Spleen (tissue), 11 donors: ENCODE data around the gene GLI2. TPM values are rescaled to one million over a fixed set of nuclear protein-coding genes. Genes with fewer than 3 reads are reported as not detected.

Source experiments
- DNase-seq: peaks from one replicate; pipeline ENCODE4 v3.0.0-alpha.2; 2020
- H3K27ac ChIP-seq, 8 donors: fragments of 200-600 bp; sonication (generic) in 7 of 8; 1 replicate in 4 of 8; 2 replicates in 4 of 8; pipeline versions ENCODE4 v1.5.0 to v1.8.0; 2016 to 2021; ENCODE audit warnings: inconsistent platforms in 4 of 8, mild to moderate bottlenecking in 4 of 8, moderate library complexity in 1 of 8
- H3K27me3 ChIP-seq, 7 donors: fragments of 200-600 bp; sonication (generic) in 6 of 7; replicated peaks in 1 of 7; 1 replicate in 4 of 7; 2 replicates in 3 of 7; pipeline versions ENCODE4 v1.5.0 to v1.8.0; 2016 to 2021; ENCODE audit warnings: inconsistent platforms in 3 of 7, mild to moderate bottlenecking in 1 of 7
- H3K36me3 ChIP-seq, 6 donors: fragments of 200-600 bp; sonication (generic) in 5 of 6; 1 replicate in 4 of 6; 2 replicates in 2 of 6; pipeline versions ENCODE4 v1.5.0 to v1.8.0; 2016 to 2021; ENCODE audit warnings: inconsistent platforms in 2 of 6
- H3K4me1 ChIP-seq, 6 donors: fragments of 200-600 bp; sonication (generic) in 5 of 6; 1 replicate in 3 of 6; 2 replicates in 3 of 6; pipeline versions ENCODE4 v1.5.0 to v1.8.0; 2016 to 2021; ENCODE audit warnings: inconsistent platforms in 3 of 6
- H3K4me3 ChIP-seq, 8 donors: fragments of 200-600 bp; sonication (generic) in 7 of 8; 1 replicate in 4 of 8; 2 replicates in 4 of 8; pipeline versions ENCODE4 v1.5.0 to v1.8.0; 2016 to 2021; ENCODE audit warnings: inconsistent platforms in 4 of 8, mild to moderate bottlenecking in 4 of 8, moderate library complexity in 2 of 8
- H3K9me3 ChIP-seq, 8 donors: fragments of 200-600 bp; sonication (generic) in 7 of 8; 1 replicate in 4 of 8; 2 replicates in 4 of 8; pipeline versions ENCODE4 v1.5.0 to v1.8.0; 2016 to 2021; ENCODE audit warnings: inconsistent platforms in 4 of 8
- POLR2A ChIP-seq, 3 donors: fragments of 450-650 bp; IDR thresholded peaks; one replicate each; pipeline ENCODE4 v1.5.1; 2017; ENCODE audit warnings: antibody characterized with exemption in 3 of 3, mild to moderate bottlenecking in 1 of 3
- POLR2AphosphoS5 ChIP-seq, 3 donors: sonication (generic); formaldehyde crosslinking; IDR thresholded peaks; one replicate each; pipeline ENCODE4 v1.5.1; 2017; ENCODE audit warnings: antibody characterized with exemption in 3 of 3
- WGBS, 5 donors: extraction: QIAGEN DNeasy Blood & Tissue Kit in 3 of 5; methylation state at CpG; one replicate each; pipeline versions ENCODE4 v1.1.5 to v1.1.7; 2013 to 2018; 5-methylcytosine and 5-hydroxymethylcytosine counted together
- intact Hi-C: fragments of 100-400 bp; cut with DNase I; formaldehyde crosslinking; loops from one replicate; pipeline ENCODE4 v1.15.0; 2023; ENCODE audit warnings: low total_unique reads
- polyA plus RNA-seq, 3 donors: library from polyadenylated mRNA; stranded (reverse); fragments of 200-250 nt; gene quantifications; one replicate each; pipeline ENCODE4 v1.2.1, GENCODE V29; 2013
- total RNA-seq, 7 donors: library from RNA; depleted of rRNA in 3 of 7; stranded (reverse); fragments of >200 nt in 3 of 7; fragmentation: NEBNext Ultra II Directional in 4 of 7; extraction: Animal tissue kit (Norgen Biotek cat#: 25700) in 4 of 7; gene quantifications; one replicate each; pipeline versions ENCODE4 v1.1.0 to v1.2.1, GENCODE V29; 2016 to 2021
- TF ChIP-seq, protein P1 (sequence below), 11 experiments: fragments of 200-600 bp in 7 of 11; fragments of 450-650 bp in 4 of 11; sonication (generic) in 4 of 11; IDR thresholded peaks in 8 of 11; conservative IDR thresholded peaks in 3 of 11; 1 replicate in 7 of 11; 2 replicates in 4 of 11; pipeline versions ENCODE4 v1.4.0 to v1.8.0; 2016 to 2021; ENCODE audit warnings: antibody characterized with exemption in 11 of 11, inconsistent platforms in 4 of 11, mild to moderate bottlenecking in 1 of 11
- donor health status: healthy with polysubstance abuse.
- donor health status: DM: no; HTN: no; CAD: no; lungs with moderate emphysema.
- donor health status: DM: no; HTN: no; CAD: no.
- donor health status: Bipolar disorder and iron deficiency.
- donor health status: healthy.
- donor health status: DM: no; HTN: no; CAD: no.
- donor health status: DM: yes; HTN: yes; CAD: no.

Gene GLI2
- total and polyA plus RNA-seq, 10 donors, result 0.22 to 10.6 (median 1.4) TPM

DNA sequence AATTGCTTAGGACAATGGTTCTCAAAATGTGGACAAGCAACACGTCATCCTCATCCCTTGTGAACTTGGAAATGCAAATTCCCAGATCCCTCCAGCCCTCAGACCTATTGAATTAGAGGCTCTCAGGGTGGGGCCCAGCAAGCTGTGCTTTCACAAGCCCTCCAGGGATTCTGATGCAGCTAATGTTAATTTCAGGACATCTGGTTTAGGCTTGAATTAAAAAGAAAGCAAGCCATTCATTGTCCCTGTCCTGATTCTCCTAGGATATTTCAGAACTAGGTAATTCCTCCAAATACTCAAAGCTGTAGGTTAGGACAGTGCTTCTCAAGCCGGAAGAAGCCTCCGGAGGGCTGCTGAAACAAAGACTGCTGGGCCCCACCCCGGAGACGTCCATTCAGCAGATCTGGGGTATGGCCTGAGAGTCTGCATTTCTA is 26.0 kb upstream of the GLI2 start:
- TF ChIP-seq POLR2A (IDR thresholded peaks at IDR 0.05) (no peak), POLR2AphosphoS5 (IDR thresholded peaks at IDR 0.05) (no peak)
- TF ChIP-seq, protein P1, sequence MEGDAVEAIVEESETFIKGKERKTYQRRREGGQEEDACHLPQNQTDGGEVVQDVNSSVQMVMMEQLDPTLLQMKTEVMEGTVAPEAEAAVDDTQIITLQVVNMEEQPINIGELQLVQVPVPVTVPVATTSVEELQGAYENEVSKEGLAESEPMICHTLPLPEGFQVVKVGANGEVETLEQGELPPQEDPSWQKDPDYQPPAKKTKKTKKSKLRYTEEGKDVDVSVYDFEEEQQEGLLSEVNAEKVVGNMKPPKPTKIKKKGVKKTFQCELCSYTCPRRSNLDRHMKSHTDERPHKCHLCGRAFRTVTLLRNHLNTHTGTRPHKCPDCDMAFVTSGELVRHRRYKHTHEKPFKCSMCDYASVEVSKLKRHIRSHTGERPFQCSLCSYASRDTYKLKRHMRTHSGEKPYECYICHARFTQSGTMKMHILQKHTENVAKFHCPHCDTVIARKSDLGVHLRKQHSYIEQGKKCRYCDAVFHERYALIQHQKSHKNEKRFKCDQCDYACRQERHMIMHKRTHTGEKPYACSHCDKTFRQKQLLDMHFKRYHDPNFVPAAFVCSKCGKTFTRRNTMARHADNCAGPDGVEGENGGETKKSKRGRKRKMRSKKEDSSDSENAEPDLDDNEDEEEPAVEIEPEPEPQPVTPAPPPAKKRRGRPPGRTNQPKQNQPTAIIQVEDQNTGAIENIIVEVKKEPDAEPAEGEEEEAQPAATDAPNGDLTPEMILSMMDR (IDR thresholded peaks at IDR 0.05 in 8 of 11, conservative IDR thresholded peaks at IDR 0.05 in 3 of 11), result no peak
- H3K27ac ChIP-seq, result no peak overlapping the region
- intact Hi-C loops, result no loop called here
- DNase-seq, result peak; percentile 27
- peaks cover 0 to 18% (median 3%) of the 10 kb centered on the region in 6 donors for H3K4me1 ChIP-seq
- no peak overlapping the region for H3K4me3 ChIP-seq
- no peaks in the 10 kb centered on the region for H3K9me3 ChIP-seq
- H3K36me3 ChIP-seq, result no peaks in the 10 kb centered on the region
- WGBS, 5 donors, result 66 to 85% (median 81%) methylated on average over 5 of the region's 5 CpGs
- H3K27me3 ChIP-seq, result peaks cover 0 to 15% (median 0%) of the 10 kb centered on the region in 7 donors

DNA sequence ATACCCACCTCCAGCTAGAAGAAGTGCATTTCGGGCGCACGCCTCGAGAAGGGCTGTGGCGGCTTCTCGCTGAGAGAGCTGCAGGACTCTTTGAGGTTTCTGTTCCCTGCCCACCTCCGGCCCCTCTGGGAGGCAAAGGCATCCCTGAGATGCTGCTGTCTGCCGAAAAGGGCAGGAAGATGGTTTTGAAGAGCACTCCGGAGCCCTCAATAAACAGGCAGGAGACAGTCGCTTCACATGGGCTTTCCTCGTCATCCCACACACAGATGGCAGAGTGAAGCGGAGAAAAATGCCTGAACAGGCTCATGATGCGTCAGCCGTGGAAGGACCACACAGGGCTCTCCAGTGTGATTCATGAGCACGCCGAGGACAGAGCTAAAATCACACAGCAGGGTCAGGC is 25.4 kb upstream of the GLI2 start:
- no peak overlapping the region for H3K27ac ChIP-seq
- H3K27me3 ChIP-seq, result peaks cover 0 to 16% (median 0%) of the 10 kb centered on the region in 7 donors
- no peaks in the 10 kb centered on the region for H3K36me3 ChIP-seq
- TF ChIP-seq POLR2A (IDR thresholded peaks at IDR 0.05), result no peak
- no peak for TF ChIP-seq POLR2AphosphoS5 (IDR thresholded peaks at IDR 0.05)
- TF ChIP-seq, protein P1 (IDR thresholded peaks at IDR 0.05 in 8 of 11, conservative IDR thresholded peaks at IDR 0.05 in 3 of 11), result no peak
- WGBS, 5 donors, result 85 to 95% (median 87%) methylated on average over 16 of the region's 16 CpGs
- intact Hi-C loops, result no loop called here
- peak; percentile 61 for DNase-seq
- peaks cover 0 to 14% (median 0%) of the 10 kb centered on the region in 6 donors for H3K4me1 ChIP-seq
- no peaks in the 10 kb centered on the region for H3K9me3 ChIP-seq
- no peak overlapping the region for H3K4me3 ChIP-seq

DNA sequence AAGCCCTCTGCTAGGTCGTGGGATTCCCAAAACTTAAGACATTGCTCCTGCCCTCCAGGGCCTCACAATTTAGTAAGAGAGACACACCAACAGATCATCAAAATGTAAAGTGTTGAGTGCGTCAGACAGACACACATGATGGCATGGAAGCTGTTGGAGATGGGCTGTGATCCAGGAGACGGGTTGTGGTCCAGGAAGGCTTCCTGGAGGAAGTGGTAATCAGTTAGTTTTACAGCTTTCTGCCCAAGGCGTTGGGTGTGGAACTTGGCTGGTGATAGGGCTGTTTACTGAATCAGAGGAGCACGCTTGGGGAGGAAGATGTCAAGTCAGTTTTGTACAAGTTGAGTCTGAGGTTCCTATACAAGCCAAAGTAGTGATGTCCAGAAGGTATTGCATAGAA is 24.0 kb upstream of the GLI2 start:
- Histone ChIP-seq H3K4me3 (no peak overlapping the region), H3K9me3 (no peaks in the 10 kb centered on the region), H3K27me3 (peaks cover 0 to 16% (median 0%) of the 10 kb centered on the region in 7 donors), H3K4me1 (peaks cover 0 to 5% (median 0%) of the 10 kb centered on the region in 6 donors), H3K27ac (no peak overlapping the region), H3K36me3 (no peaks in the 10 kb centered on the region)
- no peak for TF ChIP-seq POLR2A (IDR thresholded peaks at IDR 0.05)
- DNase-seq, result peak; percentile 33
- 58 to 78% (median 67%) methylated on average over 5 of the region's 5 CpGs for WGBS, 5 donors
- intact Hi-C loops, result no loop called here

DNA sequence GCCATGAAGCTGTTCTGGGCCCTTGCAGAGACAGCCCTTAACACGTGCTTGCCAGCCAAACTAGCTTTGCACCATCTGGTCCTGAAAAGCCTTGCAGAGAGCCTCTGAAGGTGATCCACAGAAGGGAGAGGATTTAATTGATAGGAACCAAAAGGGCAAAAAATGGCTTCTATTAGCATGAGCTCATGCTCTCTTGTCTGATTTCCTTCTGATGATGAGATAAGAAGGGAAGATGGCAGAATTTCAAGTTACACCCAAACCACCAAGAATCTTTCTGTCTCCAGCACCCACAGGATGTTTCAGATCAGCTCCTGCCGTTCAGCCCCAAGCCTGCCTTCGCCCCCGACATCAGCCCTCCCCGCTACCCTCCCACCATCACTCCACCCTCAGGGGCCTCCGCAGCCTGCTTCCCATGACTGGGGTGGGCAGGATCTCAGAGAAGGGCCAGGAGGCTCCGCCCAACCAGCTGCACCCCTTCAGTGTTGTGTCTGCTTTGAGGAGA is 23.4 kb upstream of the GLI2 start:
- Histone ChIP-seq H3K27me3 (peaks cover 0 to 16% (median 0%) of the 10 kb centered on the region in 7 donors), H3K4me3 (no peak overlapping the region), H3K36me3 (no peaks in the 10 kb centered on the region), H3K27ac (no peak overlapping the region), H3K9me3 (no peaks in the 10 kb centered on the region), H3K4me1 (peaks cover 0 to 4% (median 0%) of the 10 kb centered on the region in 6 donors)
- intact Hi-C loops, result no loop called here
- TF ChIP-seq, protein P1 (IDR thresholded peaks at IDR 0.05 in 8 of 11, conservative IDR thresholded peaks at IDR 0.05 in 3 of 11), result no peak
- TF ChIP-seq POLR2A (IDR thresholded peaks at IDR 0.05), result no peak
- no peak for TF ChIP-seq POLR2AphosphoS5 (IDR thresholded peaks at IDR 0.05)
- WGBS, 5 donors, result 36 to 50% (median 44%) methylated on average over 7 of the region's 7 CpGs
- DNase-seq, result peak; percentile 69
